GM13977 (cell line): ENCODE measurements around the gene DPM1.

ENCODE experiments used
- DNase-seq: peaks from one replicate; pipeline ENCODE4 v3.0.0; 2012; ENCODE audit warnings: low spot score
- CTCF ChIP-seq: IDR thresholded peaks from 2 replicates; pipeline ENCODE4 v1.5.1; 2012; ENCODE audit warnings: mild to moderate bottlenecking, control low read depth; ENCODE audit not compliant: insufficient read depth; ENCODE audit errors: extremely low read depth, missing control alignments
- in situ Hi-C: fragments of 300-500 bp; cut with MboI; formaldehyde crosslinking; loops from one replicate; pipeline ENCODE4 v1.12.0; 2022; ENCODE audit warnings: low sequenced_read_pairs, low pct_unique_long_range_greater_than_20kb, mixed read lengths, inconsistent platforms; ENCODE audit not compliant: unreplicated experiment

The DPM1 gene

GRCh38 chr20:50992733-50993457 is 34.6 kb upstream of the DPM1 start:
- in situ Hi-C loops, result loop anchor here (10.0 to 25.0 kb wide), 2 partner anchors 312 to 644 kb away; no protein-coding TSS in a partner anchor
- TF ChIP-seq CTCF, result peak; percentile 39
- DNase-seq, result peak; percentile 62

GRCh38 chr20:50992336-50992732 is 34.0 kb upstream of the DPM1 start:
- no peak for TF ChIP-seq CTCF
- in situ Hi-C loops, result loop anchor here (10.0 to 25.0 kb wide), 2 partner anchors 312 to 645 kb away; no protein-coding TSS in a partner anchor
- no peak for DNase-seq

- DNase-seq, result no peak
- no peak for TF ChIP-seq CTCF
- in situ Hi-C loops, result loop anchor here (10.0 to 25.0 kb wide), 2 partner anchors 314 to 646 kb away; no protein-coding TSS in a partner anchor
Measured at GRCh38 chr20:50991076-50991475, 32.7 kb upstream of the DPM1 start.

GRCh38 chr20:50987493-50988210 is 29.3 kb upstream of the DPM1 start:
- peak; percentile 73 for DNase-seq
- in situ Hi-C loops, result loop anchor here (25.0 kb wide), 1 partner anchor 650 kb away; no protein-coding TSS in a partner anchor
- peak; percentile 77 for TF ChIP-seq CTCF

- no peak for TF ChIP-seq CTCF
- in situ Hi-C loops, result loop anchor here (25.0 kb wide), 1 partner anchor 654 kb away; no protein-coding TSS in a partner anchor
- DNase-seq, result no peak
Measured at GRCh38 chr20:50983321-50983720, 25.0 kb upstream of the DPM1 start.

GRCh38 chr20:50982363-50982762 is 24.0 kb upstream of the DPM1 start:
- no peak for DNase-seq
- in situ Hi-C loops, result loop anchor here (25.0 kb wide), 1 partner anchor 655 kb away; no protein-coding TSS in a partner anchor

More at GRCh38 chr20:50982363-50982762, 24.0 kb upstream of the DPM1 start:
- TF ChIP-seq CTCF, result no peak
